MM.1S (cell line): Measurements from ENCODE around the gene FMO5.
"Not testable (repeated sequence)": the region's sequence is repeated elsewhere in the genome, so short reads cannot be mapped to it uniquely, and the experiment has no call there.

Source experiments
- DNase-seq: peaks from one replicate; pipeline ENCODE4 v3.0.0-alpha.2; 2015
- H2AFZ ChIP-seq: fragments of 300-600 bp; sonication (generic); 2 replicates; pipeline ENCODE4 v1.6.0; 2016; ENCODE audit warnings: antibody characterized with exemption, low read length
- H3F3A ChIP-seq: fragments of 300-600 bp; sonication (generic); 2 replicates; pipeline ENCODE4 v1.6.1; 2016; ENCODE audit warnings: mild to moderate bottlenecking, antibody characterized with exemption, low read length, moderate library complexity, mixed read lengths; ENCODE audit not compliant: insufficient read depth
- H3K27ac ChIP-seq: fragments of 300-600 bp; sonication (generic); 2 replicates; pipeline ENCODE4 v1.5.1; 2016; ENCODE audit warnings: mild to moderate bottlenecking, low read length
- H3K27me3 ChIP-seq: fragments of 300-600 bp; sonication (generic); replicated peaks from 2 replicates; pipeline ENCODE4 v1.6.0; 2016; ENCODE audit warnings: low read length; ENCODE audit not compliant: insufficient read depth
- H3K36me3 ChIP-seq: fragments of 300-600 bp; sonication (generic); replicated peaks from 2 replicates; pipeline ENCODE4 v1.6.1; 2016; ENCODE audit warnings: mild to moderate bottlenecking, low read length, mixed read lengths; ENCODE audit not compliant: insufficient read depth
- H3K4me1 ChIP-seq: fragments of 300-600 bp; sonication (generic); 2 replicates; pipeline ENCODE4 v1.6.1; 2016; ENCODE audit warnings: low read length, mixed read lengths
- H3K4me2 ChIP-seq: fragments of 300-600 bp; sonication (generic); 2 replicates; pipeline ENCODE4 v1.6.0; 2016; ENCODE audit warnings: low read depth, low read length
- H3K4me3 ChIP-seq: fragments of 300-600 bp; sonication (generic); 2 replicates; pipeline ENCODE4 v1.5.1; 2016; ENCODE audit warnings: low read length, mixed read lengths
- H3K79me2 ChIP-seq: fragments of 300-600 bp; sonication (generic); 2 replicates; pipeline ENCODE4 v1.6.1; 2016; ENCODE audit warnings: mixed run types, low read length, mixed read lengths
- H3K9ac ChIP-seq: fragments of 300-600 bp; sonication (generic); 2 replicates; pipeline ENCODE4 v1.6.1; 2016; ENCODE audit warnings: low read length, mixed read lengths
- H3K9me2 ChIP-seq: fragments of 300-600 bp; sonication (generic); replicated peaks from 2 replicates; pipeline ENCODE4 v1.6.1; 2016; ENCODE audit warnings: mild to moderate bottlenecking, low read length, mixed read lengths; ENCODE audit not compliant: insufficient read depth
- H3K9me3 ChIP-seq: fragments of 300-600 bp; sonication (generic); replicated peaks from 2 replicates; pipeline ENCODE4 v1.6.1; 2016; ENCODE audit warnings: mild to moderate bottlenecking, low read length, mixed read lengths; ENCODE audit not compliant: insufficient read depth
- H4K20me1 ChIP-seq: fragments of 300-600 bp; sonication (generic); 2 replicates; pipeline ENCODE4 v1.6.1; 2016; ENCODE audit warnings: mild to moderate bottlenecking, low read length, moderate library complexity, mixed read lengths; ENCODE audit not compliant: insufficient read depth
- CTCF ChIP-seq: fragments of 300-600 bp; sonication (generic); IDR thresholded peaks from 2 replicates; pipeline ENCODE4 v1.5.1; 2016; ENCODE audit warnings: antibody characterized with exemption, low read length, mixed read lengths
- EZH2 ChIP-seq: fragments of 300-600 bp; sonication (generic); optimal IDR thresholded peaks from 2 replicates; pipeline ENCODE3; 2017; ENCODE audit warnings: low read depth, mild to moderate bottlenecking, antibody characterized with exemption, low read length, mixed read lengths
- EZH2phosphoT487 ChIP-seq: fragments of 300-600 bp; sonication (generic); IDR thresholded peaks from 2 replicates; pipeline ENCODE4 v1.6.1; 2018; ENCODE audit warnings: antibody characterized with exemption, low read length

The FMO5 gene

GRCh38 chr1:147167365-147167764 lies 57.8 kb downstream of the FMO5 start:
- H3K9ac ChIP-seq: no peak overlapping the region
- TF ChIP-seq EZH2phosphoT487 (no peak), EZH2 (no peak), CTCF (no peak)
- DNase-seq: no peak
- H2AFZ ChIP-seq: no peak overlapping the region
- H3F3A ChIP-seq: 0 out of 2 replicates have a peak, but pooled peaks cover 7% of the 10 kb centered on the region
- no peak overlapping the region for H3K4me3 ChIP-seq
- H3K27me3 ChIP-seq: no peaks in the 10 kb centered on the region
- peaks cover 34% of the 10 kb centered on the region for H3K79me2 ChIP-seq
- no peaks in the 10 kb centered on the region for H3K9me2 ChIP-seq
- H3K36me3 ChIP-seq: no peaks in the 10 kb centered on the region
- no peaks in the 10 kb centered on the region for H4K20me1 ChIP-seq
- H3K4me1 ChIP-seq: peaks cover 11% of the 10 kb centered on the region
- H3K4me2 ChIP-seq: no peak overlapping the region
- H3K27ac ChIP-seq: no peak overlapping the region
- no peaks in the 10 kb centered on the region for H3K9me3 ChIP-seq

GRCh38 chr1:147163019-147163418 lies 62.1 kb downstream of the FMO5 start:
- H3K36me3 ChIP-seq: 0 out of 2 replicates have a peak, but pooled peaks cover 2% of the 10 kb centered on the region
- H3K27me3 ChIP-seq: no peaks in the 10 kb centered on the region
- H3K4me3 ChIP-seq: no peak overlapping the region
- no peaks in the 10 kb centered on the region for H3K4me1 ChIP-seq
- TF ChIP-seq CTCF (no peak), EZH2 (no peak), EZH2phosphoT487 (no peak)
- DNase-seq: no peak
- no peaks in the 10 kb centered on the region for H3K9me2 ChIP-seq
- H3F3A ChIP-seq: no peaks in the 10 kb centered on the region
- no peaks in the 10 kb centered on the region for H3K9me3 ChIP-seq
- H4K20me1 ChIP-seq: no peaks in the 10 kb centered on the region
- H3K4me2 ChIP-seq: no peak overlapping the region
- no peak overlapping the region for H3K9ac ChIP-seq
- no peak overlapping the region for H2AFZ ChIP-seq
- 0 out of 2 replicates have a peak, but pooled peaks cover 3% of the 10 kb centered on the region for H3K79me2 ChIP-seq
- H3K27ac ChIP-seq: no peak overlapping the region

GRCh38 chr1:147162093-147162492 lies 63.0 kb downstream of the FMO5 start:
- Histone ChIP-seq H3K9me3 (no peaks in the 10 kb centered on the region), H3K4me2 (no peak overlapping the region), H3K27me3 (no peaks in the 10 kb centered on the region), H3K4me3 (no peak overlapping the region), H3F3A (no peaks in the 10 kb centered on the region), H3K27ac (no peak overlapping the region), H2AFZ (no peak overlapping the region), H3K9me2 (no peaks in the 10 kb centered on the region), H3K4me1 (no peaks in the 10 kb centered on the region), H4K20me1 (no peaks in the 10 kb centered on the region), H3K9ac (no peak overlapping the region), H3K36me3 (0 out of 2 replicates have a peak, but pooled peaks cover 2% of the 10 kb centered on the region), H3K79me2 (no peaks in the 10 kb centered on the region)
- no peak for DNase-seq
- TF ChIP-seq CTCF (no peak), EZH2phosphoT487 (no peak), EZH2 (no peak)

- not testable (repeated sequence) for H3K4me2 ChIP-seq, H4K20me1 ChIP-seq, H3K9me3 ChIP-seq, H3K4me1 ChIP-seq, H3K27me3 ChIP-seq, H3K9me2 ChIP-seq, H3K4me3 ChIP-seq, H3K27ac ChIP-seq, H3K36me3 ChIP-seq, DNase-seq, H3K79me2 ChIP-seq, H2AFZ ChIP-seq, H3F3A ChIP-seq, H3K9ac ChIP-seq
These were observed 68.0 kb downstream of the FMO5 start for GRCh38 chr1:147157116-147157515.
